Smooth muscle cell (in vitro differentiated cells): ENCODE measurements around the gene IL19. TPM values are rescaled to one million over a fixed set of nuclear protein-coding genes. Genes with fewer than 3 reads are reported as not detected.

Experiments
- DNase-seq: peaks from one replicate; lab custom pipeline; 2025; ENCODE audit not compliant: unreplicated experiment; lab: John Stamatoyannopoulos, UW
- H2AFZ ChIP-seq: fragments of 200-600 bp; sonication (generic); 2 replicates; pipeline ENCODE4 v1.6.0; 2016; ENCODE audit warnings: antibody characterized with exemption, low read depth, mild to moderate bottlenecking
- H3F3A ChIP-seq: fragments of 200-600 bp; sonication (generic); 2 replicates; pipeline ENCODE4 v1.6.0; 2017; ENCODE audit warnings: antibody characterized with exemption, low read depth
- H3K27ac ChIP-seq: fragments of 200-600 bp; sonication (generic); 2 replicates; pipeline ENCODE4 v1.5.1; 2016; ENCODE audit warnings: low read depth, mild to moderate bottlenecking
- H3K27me3 ChIP-seq: fragments of 200-600 bp; sonication (generic); 2 replicates; pipeline ENCODE4 v1.6.1; 2016; ENCODE audit warnings: low read depth, mild to moderate bottlenecking
- H3K36me3 ChIP-seq: fragments of 200-600 bp; sonication (generic); 2 replicates; pipeline ENCODE4 v1.5.1; 2016; ENCODE audit warnings: low read depth
- H3K4me1 ChIP-seq: fragments of 200-600 bp; sonication (generic); 2 replicates; pipeline ENCODE4 v1.5.1; 2016; ENCODE audit warnings: low read depth
- H3K4me2 ChIP-seq: fragments of 200-600 bp; sonication (generic); 2 replicates; pipeline ENCODE4 v1.6.0; 2016; ENCODE audit warnings: mild to moderate bottlenecking
- H3K4me3 ChIP-seq: fragments of 200-600 bp; sonication (generic); 2 replicates; pipeline ENCODE4 v1.5.1; 2016; ENCODE audit warnings: mild to moderate bottlenecking
- H3K79me2 ChIP-seq: fragments of 200-600 bp; sonication (generic); 2 replicates; pipeline ENCODE4 v1.6.0; 2016; ENCODE audit warnings: low read depth, mild to moderate bottlenecking
- H3K9ac ChIP-seq: fragments of 200-600 bp; sonication (generic); 2 replicates; pipeline ENCODE4 v1.6.0; 2016; ENCODE audit warnings: low read depth
- H3K9me3 ChIP-seq: fragments of 200-600 bp; sonication (generic); replicated peaks from 2 replicates; pipeline ENCODE4 v1.5.1; 2016; ENCODE audit warnings: low read depth
- H4K20me1 ChIP-seq: fragments of 200-600 bp; sonication (generic); 2 replicates; pipeline ENCODE4 v1.6.0; 2016; ENCODE audit warnings: low read depth
- WGBS: methylation state at CpG from one replicate; pipeline ENCODE4 v1.1.7; 2016; ENCODE audit warnings: low lambda C conversion rate; 5-methylcytosine and 5-hydroxymethylcytosine counted together
- polyA plus RNA-seq: library from polyadenylated mRNA; unstranded; fragments of >200 nt; fragmentation: Nextera tagmentation; extraction: Ambion mirVana; gene quantifications from 2 replicates; pipeline ENCODE4 v1.2.1, GENCODE V29; 2016
- total RNA-seq: library from RNA; depleted of rRNA; stranded (reverse); fragments of >200 nt; gene quantifications from 2 replicates; pipeline ENCODE4 v1.2.3, GENCODE V29; 2014
- TF ChIP-seq, protein P1 (sequence below): fragments of 200-600 bp; sonication (generic); IDR thresholded peaks from 2 replicates; pipeline ENCODE4 v1.5.1; 2017; ENCODE audit warnings: borderline replicate concordance, mild to moderate bottlenecking, antibody characterized with exemption; ENCODE audit not compliant: insufficient read depth, poor library complexity, severe bottlenecking

The IL19 gene
- total and polyA plus RNA-seq, 2 experiments from 2014 or later: 0.35 TPM; not detected in 1

- WGBS: 68% methylated on average over 3 of the region's 3 CpGs
- Histone ChIP-seq H3K4me3 (no peak overlapping the region), H3K36me3 (no peaks in the 10 kb centered on the region), H3K79me2 (no peaks in the 10 kb centered on the region), H3F3A (no peaks in the 10 kb centered on the region), H3K4me1 (peaks cover 2% of the 10 kb centered on the region), H3K9me3 (no peaks in the 10 kb centered on the region), H3K27ac (no peak overlapping the region), H2AFZ (peak overlapping the region; percentile 28), H3K9ac (no peak overlapping the region), H4K20me1 (no peaks in the 10 kb centered on the region), H3K4me2 (no peak overlapping the region), H3K27me3 (no peaks in the 10 kb centered on the region)
- TF ChIP-seq, protein P1, sequence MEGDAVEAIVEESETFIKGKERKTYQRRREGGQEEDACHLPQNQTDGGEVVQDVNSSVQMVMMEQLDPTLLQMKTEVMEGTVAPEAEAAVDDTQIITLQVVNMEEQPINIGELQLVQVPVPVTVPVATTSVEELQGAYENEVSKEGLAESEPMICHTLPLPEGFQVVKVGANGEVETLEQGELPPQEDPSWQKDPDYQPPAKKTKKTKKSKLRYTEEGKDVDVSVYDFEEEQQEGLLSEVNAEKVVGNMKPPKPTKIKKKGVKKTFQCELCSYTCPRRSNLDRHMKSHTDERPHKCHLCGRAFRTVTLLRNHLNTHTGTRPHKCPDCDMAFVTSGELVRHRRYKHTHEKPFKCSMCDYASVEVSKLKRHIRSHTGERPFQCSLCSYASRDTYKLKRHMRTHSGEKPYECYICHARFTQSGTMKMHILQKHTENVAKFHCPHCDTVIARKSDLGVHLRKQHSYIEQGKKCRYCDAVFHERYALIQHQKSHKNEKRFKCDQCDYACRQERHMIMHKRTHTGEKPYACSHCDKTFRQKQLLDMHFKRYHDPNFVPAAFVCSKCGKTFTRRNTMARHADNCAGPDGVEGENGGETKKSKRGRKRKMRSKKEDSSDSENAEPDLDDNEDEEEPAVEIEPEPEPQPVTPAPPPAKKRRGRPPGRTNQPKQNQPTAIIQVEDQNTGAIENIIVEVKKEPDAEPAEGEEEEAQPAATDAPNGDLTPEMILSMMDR: no peak
- DNase-seq: no peak
Measured at GRCh38 chr1:206885341-206886060, 114.9 kb downstream of the IL19 start.

- no peaks in the 10 kb centered on the region for H3K36me3 ChIP-seq
- no peak overlapping the region for H2AFZ ChIP-seq
- no peaks in the 10 kb centered on the region for H4K20me1 ChIP-seq
- 100% methylated on average over 1 of the region's 1 CpG for WGBS
- H3K9me3 ChIP-seq: no peaks in the 10 kb centered on the region
- H3K27me3 ChIP-seq: no peaks in the 10 kb centered on the region
- no peak overlapping the region for H3K9ac ChIP-seq
- no peak overlapping the region for H3K4me3 ChIP-seq
- no peak overlapping the region for H3K27ac ChIP-seq
- no peak overlapping the region for H3K4me2 ChIP-seq
- H3K4me1 ChIP-seq: peaks cover 2% of the 10 kb centered on the region
- no peak for DNase-seq
- TF ChIP-seq, protein P1: no peak
- no peaks in the 10 kb centered on the region for H3K79me2 ChIP-seq
- no peaks in the 10 kb centered on the region for H3F3A ChIP-seq
Measured at GRCh38 chr1:206886831-206887230, 116.3 kb downstream of the IL19 start.

DNA sequence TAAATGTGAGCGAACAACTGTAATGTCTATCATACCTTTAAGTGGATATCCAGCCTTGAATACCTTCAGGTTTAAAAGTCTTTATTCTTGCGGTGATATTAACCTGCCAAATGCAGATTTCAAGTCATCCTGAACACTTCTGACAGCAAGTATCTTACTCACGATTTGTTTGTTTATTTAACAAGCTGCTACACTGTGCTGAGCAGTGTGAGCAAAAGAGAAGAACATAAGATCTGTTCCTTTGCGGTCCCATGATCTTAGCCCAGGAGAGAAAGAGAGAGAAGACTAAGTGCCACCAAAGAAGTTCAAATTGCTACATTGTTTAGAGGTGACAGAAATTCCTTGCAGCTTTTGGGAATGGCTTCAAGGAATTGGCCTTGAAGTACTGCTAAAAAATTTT is 117.1 kb downstream of the IL19 start:
- TF ChIP-seq, protein P1: no peak
- no peak for DNase-seq
- Histone ChIP-seq H2AFZ (peak overlapping the region; percentile 48), H3K27me3 (no peaks in the 10 kb centered on the region), H3K36me3 (no peaks in the 10 kb centered on the region), H3F3A (no peaks in the 10 kb centered on the region), H3K4me3 (no peak overlapping the region), H3K79me2 (no peaks in the 10 kb centered on the region), H3K9me3 (no peaks in the 10 kb centered on the region), H3K27ac (peak overlapping the region; percentile 2), H3K4me1 (peaks cover 2% of the 10 kb centered on the region), H4K20me1 (no peaks in the 10 kb centered on the region), H3K4me2 (no peak overlapping the region), H3K9ac (no peak overlapping the region)
- WGBS: 73% methylated on average over 4 of the region's 4 CpGs
